GM19023 (cell line): ENCODE data around the gene COX8C.
A peak's percentile ranks its signal among the peaks of the same experiment; 100 is the strongest.
"Not testable (repeated sequence)": the region's sequence is repeated elsewhere in the genome, so short reads cannot be mapped to it uniquely, and the experiment has no call there.

ENCODE experiments used
- ATAC-seq: cut with Tn5 transposase; IDR thresholded peaks from one replicate; pipeline ENCODE4 v1.9.1; 2021; ENCODE audit warnings: mild to moderate bottlenecking, moderate library complexity; ENCODE audit not compliant: unreplicated experiment

The COX8C gene

DNA sequence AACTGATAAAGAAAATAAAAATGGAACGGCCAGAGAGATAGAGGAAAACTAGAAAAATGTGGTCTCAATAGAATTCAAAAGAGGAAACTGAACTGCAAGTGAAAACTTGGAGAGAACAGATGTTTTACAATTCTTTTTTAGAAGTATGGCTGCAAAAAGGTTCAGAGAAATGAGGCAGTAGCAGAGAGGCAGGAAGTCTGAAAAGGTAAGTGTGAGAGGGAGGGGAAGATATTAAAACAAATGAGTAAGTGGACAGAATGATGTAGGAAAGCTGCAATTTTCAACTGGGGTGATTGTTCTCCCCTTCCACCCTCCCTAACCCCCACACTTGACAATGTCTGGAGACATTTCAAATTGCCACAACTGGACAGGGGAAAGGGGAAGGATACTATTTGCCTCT lies 27.0 kb upstream of the COX8C start:
- ATAC-seq = no peak

DNA sequence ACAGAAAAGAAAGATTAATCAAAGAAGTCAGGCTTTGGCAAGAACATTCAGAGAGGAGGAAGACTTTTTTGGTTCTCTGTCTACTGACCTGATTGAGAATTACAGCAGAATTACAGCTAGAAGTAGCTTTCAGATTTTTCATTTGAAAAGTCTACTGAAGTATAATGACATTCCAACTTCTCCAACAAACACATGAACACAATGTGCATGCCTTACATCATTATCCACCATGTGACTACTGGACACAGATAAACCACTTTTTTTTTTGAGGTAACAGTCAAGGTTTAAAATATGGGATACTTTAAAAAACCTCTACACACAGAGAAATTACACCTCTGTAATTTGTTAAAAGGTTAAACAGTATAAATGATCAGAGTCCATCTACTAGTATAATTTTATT lies 26.5 kb upstream of the COX8C start:
- no peak for ATAC-seq

DNA sequence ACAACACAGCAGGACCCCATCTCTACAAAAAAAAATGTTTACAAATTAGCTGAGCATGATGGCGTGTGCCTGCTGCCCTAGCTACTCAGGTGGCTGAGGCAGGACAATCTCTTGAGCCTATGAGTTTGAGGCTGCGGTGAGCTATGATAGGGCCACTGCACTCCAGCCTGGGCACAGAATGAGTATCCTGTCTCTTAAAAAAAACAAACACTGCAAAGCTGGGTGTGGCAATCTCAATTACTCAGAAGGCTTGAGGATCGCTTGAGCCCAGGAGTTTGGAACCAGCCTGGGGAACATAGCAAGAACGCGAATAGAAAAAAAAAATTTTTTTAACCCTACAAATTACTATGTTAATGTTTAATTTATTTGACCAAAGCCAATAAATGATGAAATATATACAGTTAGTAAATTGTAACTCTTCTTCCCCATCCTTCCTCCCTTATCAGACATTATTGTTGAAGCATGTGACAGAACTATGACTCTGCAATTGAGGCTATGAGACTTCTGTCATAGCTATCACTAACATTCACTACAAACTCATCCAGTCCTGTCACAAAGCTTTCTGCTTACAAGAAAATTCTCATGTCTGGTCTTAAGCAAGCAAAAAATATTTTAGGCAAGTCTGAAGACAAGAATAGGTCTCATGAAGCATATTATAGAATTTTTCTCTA lies 23.9 kb upstream of the COX8C start:
- no peak for ATAC-seq

DNA sequence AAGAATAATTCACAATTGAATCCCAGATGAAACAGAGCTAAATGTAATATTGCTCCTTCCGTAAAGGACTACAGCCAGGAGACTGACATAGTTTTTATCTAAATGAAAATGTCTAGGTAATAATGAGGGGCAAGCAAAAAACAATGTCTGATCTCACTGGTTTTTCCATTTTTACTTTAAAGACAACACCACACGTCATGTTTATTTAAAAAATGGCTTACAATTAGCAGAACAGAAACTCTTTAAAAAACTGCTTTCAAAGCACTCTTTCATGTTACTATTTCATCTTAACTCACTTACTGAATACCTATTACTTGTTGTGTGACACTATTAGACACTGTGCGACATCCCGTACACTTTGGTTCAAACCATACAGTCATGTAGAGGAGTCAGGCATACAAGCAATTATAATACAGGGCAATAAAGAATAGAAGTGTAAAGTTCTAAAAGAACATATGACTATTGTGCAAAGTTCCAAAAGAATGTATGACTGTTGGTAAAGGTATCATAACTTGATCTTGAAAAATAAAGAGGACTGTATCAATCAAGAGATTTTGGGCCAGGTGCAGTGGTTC lies 23.3 kb upstream of the COX8C start:
- ATAC-seq = no peak

DNA sequence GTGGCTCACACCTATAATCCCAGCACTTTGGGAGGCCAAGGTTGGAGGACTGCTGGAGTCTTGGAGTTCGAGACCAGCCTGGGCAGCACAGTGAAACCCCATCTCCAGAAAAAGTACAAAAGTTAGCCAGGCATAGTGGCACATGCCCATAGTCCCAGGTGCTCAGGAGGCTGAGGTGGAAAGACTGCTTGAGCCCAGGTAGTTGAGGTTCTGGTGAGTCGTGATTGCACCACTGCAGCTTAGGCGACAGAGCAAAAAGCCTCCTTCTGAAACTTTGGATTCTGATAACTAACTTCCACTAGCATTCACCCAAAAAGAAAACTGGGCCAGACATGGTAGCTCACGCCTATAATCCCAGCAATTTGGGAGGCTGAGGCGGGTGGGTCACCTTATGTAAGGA lies 20.8 kb upstream of the COX8C start:
- no peak for ATAC-seq

DNA sequence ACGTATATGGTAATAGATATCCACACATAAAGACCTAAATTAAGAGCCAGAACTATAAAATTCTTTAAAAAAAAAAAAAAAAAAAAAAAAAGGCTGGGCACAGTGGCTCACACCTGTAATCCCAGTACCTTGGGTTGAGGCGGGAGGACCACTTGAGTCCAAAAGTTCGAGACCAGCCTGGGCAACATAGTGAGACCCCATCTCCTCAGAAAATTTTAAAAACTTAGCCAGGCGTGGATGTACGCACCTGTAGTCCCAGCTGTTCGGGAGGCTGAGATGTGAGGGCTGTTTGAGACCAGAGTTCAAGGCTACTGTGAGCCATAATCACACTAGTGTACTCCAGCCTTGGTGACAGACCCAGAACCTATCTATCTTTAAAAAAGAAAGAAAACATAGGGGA lies 18.4 kb upstream of the COX8C start:
- ATAC-seq = no peak

DNA sequence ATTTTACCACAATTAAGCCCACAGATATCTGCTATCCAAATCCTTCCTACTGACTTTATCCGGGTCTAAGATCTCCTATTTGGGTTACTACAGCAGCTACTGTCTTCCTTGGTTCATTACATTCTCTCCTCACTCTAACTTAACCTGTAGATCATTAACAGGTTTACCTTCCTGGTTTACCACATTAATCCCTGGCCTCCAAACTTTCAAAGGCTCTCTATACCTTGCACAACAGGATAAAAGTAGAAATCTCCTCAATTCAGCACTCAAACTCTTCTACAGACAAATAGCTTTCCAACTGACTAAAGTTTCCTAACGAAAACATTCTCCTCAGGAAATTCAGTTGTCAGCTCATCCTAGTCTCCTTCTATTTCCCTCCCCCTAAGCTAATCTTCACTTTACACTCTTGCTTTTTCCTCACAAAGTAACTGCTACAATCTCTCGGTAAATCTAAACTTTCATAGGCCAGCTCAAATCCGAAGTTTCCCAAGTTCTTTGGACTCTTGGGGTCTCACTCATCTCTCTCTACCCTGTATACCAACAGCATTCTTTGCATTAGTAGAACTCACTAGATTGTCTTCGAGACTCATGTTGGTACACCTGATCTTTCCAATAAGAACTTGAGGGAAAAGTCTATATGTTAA lies 16.9 kb upstream of the COX8C start:
- no peak for ATAC-seq

DNA sequence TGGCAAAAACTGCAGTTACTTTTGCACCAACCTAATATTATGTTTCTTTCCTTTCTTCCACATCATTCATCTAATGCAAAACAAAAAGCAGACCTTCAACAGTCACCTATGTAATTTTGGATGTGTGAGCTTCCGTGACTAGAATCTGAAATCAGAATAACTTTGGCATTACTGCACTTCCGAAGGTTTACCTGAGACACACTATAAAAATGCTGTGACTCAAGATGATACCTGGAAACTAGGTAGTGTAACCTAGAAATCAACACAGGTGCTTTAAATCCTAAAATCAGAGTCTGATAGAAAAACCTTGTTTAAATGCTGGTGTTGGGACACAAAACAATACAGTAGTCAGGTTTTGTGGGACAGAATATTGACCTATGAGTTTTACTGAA lies 16.4 kb upstream of the COX8C start:
- ATAC-seq = no peak

DNA sequence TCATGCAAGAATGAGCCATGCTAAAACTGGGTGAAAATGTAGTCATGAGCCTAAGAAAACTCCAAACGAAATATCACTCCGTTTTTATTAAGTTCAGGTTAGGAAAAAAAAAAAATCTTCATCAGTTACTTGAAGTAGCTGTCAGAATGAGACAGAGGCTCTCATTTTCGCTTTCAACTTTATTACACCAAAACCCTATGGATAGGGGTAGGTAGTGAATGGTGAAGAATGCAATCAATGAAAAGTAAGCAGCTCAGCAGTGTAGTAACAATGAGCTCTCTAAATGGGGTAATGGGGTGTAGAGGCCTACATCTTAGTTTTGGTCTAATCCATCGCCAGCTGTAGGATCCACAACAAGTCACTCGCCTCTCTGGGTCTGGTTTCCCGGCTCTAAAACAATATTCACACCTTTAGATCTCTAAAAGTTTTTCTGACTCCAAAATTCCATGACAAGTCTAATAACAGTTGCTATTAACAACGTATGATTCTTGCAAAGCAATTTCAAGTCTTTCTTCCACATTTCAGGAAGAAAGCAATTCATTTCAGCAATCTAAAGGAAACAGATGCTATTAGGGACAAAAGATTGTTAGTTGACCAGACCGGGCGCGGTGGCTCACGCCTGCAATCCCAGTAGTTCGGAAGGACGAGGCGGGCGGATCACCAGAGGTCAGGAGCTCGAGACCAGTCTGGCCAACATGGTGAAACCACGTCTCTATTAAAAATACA lies 15.8 kb upstream of the COX8C start:
- ATAC-seq = no peak

DNA sequence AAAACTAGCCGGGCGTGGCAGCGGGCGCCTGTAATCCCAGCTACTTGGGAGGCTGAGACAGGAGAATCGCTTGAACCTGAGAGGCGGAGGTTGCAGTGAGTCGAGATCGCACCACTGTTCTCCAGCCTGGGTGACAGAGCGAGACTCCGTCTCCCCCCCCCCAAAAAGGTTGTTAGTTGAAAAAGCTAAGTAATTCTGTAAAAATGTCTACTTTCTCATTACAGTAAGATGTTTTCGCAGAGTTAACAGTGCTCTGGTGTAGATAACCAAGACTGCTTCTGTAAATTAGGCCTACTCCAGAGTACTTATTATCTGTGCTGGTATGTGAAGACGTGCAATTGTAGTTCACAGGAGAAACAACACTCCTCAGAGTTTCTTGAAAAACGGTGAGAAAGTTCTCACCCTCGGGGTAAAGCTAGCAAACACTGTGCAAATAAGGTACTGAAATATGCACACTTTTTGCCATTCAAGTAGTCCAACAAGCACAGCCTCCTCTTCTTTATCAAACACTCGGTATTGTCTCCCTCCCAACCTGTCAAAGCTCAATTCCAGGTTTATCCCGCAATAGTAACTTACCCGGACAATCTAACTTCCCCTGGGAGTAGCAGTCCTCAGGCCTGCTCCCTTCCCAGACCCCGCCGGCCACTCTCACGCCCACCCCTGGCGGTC lies 15.1 kb upstream of the COX8C start:
- peak; percentile 2 for ATAC-seq

DNA sequence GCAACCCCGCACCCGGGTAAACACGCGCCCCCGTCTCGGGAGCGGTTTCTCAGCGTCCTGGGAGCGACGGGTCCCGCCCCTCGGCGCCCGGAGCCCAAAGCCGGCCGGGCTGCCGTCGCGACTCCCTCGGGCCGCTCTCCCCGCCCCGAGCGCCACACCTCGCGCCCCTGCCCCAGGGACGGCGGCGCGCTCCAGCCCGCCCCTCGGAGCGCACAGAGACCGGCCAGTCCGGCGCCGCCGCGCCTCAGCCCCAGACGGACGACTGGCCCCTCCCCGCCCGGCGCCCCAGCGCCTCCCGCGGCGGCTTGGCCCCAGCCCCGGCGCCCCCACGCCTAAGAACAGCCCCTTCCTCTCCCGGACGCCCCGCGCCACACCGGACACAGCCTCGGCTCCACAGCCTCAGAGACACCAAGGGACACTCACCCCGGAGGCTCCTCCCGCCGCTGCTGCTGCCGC lies 14.6 kb upstream of the COX8C start:
- ATAC-seq = peak; percentile 67

DNA sequence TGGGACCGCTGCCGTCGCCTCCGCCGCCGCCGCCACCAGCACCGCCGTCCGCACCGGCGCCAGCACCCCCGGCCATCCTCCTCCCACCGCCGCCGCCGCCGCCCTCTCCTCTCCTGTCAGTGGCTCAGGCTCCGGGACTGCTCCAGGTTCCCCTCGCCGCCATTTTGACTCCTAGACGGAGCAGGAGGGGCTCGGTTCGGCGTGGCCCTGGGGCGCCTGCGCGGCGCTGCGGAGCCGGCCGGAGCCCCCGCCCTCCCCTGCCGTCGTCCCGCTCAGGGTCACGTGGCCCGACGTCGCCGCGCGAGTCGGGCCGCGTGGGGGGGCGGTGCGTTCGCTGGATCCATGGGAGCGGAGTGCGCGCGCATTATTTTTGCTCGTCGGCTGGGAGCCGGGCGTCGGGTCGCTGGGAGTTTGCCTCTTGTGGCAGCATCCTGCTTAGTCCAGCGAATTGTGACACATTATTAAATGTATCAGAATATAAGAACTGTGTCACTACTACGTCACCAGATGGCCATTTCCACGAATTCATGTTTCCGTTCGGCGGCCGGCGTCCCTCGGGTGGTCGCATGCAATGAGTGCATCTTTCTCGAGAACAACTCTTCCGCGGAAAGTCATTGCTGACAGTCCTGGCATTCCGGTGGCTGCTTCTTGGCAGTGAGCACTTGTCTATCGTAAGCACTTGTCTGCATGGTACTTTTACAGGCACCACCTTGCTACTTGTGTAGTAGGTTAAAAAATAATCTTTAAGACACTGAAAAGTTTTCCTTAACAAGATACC lies 13.9 kb upstream of the COX8C start, which contains the start of gene BTBD7:
Gene BTBD7 (minus strand): TSS at position 184 of the 778 bp plus-strand sequence. CDS start 36,985 bp downstream, outside the sequence.
- peak; percentile 87 for ATAC-seq

DNA sequence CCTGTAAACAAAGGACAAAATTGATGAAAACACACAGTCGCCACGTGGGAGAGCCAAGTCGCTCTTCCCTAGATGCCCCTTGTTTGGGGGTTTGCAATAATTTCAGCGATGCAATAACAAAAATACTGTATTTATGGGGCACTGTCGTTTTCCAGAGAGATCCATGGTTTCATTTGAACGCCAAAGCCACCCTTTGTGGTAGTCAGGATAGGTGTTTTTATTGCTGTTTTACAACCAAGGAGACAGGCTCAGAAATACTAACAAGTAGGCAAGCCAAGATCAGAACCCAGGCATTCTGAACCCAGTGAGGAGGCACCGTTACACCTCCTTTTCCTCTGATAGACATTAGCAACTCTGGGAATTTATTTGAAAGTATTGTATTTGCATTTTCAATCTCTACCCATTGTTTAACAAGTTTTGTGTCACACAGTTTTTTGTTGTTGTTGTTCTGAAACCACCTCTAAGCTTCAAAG lies 13.3 kb upstream of the COX8C start:
- no peak for ATAC-seq

DNA sequence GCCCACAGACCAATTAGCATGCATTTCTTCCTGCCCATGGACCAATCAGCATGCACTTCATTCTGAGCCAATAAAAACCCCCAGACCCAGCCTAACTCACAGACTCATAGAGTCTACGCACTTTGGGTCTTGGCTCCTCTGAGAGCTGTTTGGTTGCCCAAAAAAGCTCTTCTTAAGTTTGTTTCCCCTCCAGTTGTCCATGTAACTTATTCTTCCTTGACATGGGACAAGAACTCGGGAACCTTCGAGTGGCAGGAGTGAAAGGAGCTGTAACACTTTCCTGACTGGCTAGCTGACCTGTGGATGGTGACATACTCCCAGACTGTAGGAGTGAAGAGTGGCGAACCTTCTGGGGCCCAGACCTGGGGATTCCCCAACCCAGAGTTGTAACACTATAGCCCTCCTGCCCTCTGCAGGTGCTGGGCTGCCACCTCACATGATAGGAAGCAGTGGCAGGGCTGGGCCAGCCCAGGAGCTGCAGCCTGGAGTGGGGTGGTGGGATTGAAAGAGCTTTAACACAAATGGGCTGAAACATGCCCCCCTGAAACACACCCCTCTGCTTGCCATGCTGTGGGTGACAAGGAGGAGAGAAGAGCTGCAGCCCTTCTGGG lies 9.7 kb upstream of the COX8C start:
- ATAC-seq = no peak

DNA sequence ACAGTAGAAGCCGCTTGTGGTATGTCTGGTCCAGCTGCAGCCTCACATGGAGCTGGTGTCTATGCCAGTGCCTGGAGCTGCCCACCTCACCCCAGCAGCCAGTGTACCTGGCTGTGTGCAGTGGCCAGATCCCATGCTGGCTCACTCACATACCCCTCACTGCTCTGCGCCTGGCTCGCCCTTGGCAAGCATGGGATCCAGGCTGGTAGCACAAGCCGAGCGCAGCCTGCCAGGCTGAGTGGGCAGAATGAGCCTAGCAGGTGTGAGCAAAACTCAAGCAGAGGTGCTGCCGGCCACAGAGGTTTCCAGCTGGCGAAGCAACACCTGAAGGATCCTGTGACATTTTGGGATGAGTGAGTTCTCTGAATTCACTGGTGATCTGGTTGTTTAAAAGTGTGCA lies 9.1 kb upstream of the COX8C start:
- no peak for ATAC-seq

DNA sequence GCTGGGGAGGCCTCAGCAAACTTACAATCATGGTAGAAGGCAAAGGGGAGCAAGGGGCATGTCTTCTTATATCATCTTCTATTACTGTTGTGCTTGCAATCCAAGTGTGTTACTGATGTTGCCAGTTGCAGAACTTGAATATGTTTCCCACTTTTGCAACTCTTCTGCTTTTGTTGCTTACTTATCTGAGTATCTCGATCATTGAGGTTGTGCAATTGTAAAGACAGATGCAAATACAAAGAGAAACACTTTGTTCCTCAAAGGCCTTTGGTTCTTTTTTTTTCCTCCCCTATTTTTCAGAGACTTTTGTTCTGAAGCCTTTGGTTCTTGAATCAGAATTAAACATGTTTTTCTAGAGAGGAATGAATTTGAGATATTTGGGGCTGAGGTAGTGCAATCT lies 3.7 kb upstream of the COX8C start:
- ATAC-seq = no peak

DNA sequence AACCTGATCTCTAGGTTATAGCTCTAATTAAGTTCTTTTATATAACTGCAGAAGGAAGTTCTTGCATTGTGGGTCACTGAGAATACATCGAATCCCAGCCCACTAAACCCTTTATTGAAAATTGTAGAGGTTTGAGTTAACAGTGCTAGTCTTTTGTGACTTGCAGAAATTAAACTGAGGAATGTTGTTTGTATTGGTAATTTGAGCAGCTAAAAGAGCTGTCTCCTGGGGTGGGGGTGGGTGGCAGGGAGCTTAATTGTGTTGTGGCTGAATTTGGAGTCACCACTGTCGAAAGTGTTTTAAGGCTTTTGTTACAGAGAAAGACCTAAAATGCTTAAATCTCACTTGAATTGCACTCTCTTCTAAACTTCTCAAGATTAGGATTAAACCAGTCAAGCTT lies 3.2 kb upstream of the COX8C start:
- no peak for ATAC-seq

DNA sequence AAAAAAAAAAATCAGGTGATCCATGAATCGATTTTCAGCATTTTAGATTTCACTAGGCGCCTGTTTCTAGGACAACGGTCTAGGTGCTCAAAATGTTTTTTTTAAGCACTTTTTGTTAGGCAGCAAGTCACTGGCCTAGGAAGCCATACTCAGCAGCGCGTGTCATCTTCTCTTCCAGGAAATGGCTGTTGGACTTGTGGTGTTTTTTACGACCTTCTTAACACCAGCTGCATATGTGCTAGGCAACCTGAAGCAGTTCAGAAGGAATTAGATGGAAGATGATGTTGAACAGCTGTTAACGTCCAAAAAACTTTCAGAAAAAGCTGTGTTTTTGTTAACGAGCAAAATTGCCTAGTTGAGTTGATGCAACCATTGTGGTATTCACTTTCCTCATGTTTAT lies 868 bp downstream of the COX8C start:
- no peak for ATAC-seq

DNA sequence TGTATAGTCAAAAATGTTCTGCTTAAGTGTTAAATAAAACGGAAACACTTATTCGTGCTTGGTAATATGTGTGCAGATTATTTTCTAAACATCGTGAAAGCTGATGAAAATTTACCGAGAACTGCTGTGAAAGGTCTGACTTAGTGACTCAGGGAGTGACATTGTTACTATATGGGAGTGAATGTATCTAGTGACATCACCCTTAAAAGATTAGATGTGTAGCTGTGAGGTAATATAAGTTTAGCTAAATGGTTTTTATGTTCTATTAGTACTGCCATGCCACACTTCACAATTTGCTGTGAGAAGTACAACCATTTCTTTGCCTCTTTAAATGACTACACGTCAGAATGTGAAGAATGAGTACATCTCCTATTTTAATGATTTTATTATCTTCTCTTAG lies 1.3 kb downstream of the COX8C start:
- ATAC-seq = no peak

DNA sequence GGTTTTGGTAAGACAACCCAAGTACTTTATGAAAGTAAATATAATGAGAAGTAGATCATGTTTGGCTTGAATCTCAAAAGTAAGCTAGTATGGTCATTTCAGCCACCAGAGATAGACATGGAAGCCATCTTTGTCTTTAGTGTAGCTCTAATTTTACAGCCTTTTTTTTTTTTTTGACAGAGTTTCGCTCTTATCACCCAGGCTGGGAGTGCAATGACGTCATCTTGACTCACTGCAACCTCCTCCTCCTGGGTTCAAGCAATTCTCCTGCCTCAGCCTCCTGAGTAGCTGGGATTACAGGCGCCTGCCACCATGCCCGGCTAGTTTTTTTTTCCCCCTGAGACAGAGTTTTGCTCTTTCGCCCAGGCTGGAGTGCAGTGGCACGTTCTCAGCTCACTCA lies 7.9 kb downstream of the COX8C start:
- ATAC-seq = not testable (repeated sequence)
